ENCODE results near the gene OPRD1.

The OPRD1 gene

DNA sequence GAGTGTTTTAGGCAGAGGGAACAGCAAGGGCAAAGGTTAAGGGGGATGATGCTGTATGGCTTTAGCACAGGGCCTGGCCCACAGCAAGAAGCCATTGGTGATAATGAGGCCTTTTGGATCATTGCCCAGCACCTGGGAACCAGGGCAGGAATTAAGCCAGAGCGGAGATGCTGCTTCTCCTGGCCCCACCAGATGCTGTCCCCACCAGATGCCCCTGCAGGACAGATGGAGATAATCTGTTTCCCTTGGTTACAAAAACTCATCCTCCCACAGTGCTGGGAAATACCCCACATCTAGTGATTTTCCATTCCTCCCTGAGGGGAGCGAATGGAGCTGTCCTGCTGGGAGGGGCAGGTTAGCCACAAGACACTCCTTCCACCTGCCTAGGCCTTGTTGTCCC is 18.8 kb downstream of the OPRD1 start:
- Histone ChIP-seq H3K27ac (ENCODE audit: low read length) (no peak overlapping the region), H2AFZ (ENCODE audit: low read depth, low read length) (no peak overlapping the region), H3K79me2 (ENCODE audit: low read length) (no peaks in the 10 kb centered on the region), H4K20me1 (ENCODE audit: insufficient read depth, low read length) (no peaks in the 10 kb centered on the region), H3K36me3 (replicated peaks; ENCODE audit: low read depth, low read length) (no peaks in the 10 kb centered on the region), H3K27me3 (ENCODE audit: low read depth, low read length) (no peaks in the 10 kb centered on the region), H3K9me3 (ENCODE audit: insufficient read depth, low read length) (no peaks in the 10 kb centered on the region), H3K9ac (ENCODE audit: low read length) (no peak overlapping the region), H3K4me2 (ENCODE audit: low read length) (no peak overlapping the region), H3K4me3 (ENCODE audit: low read length) (no peak overlapping the region), H3K4me1 (ENCODE audit: low read length) (no peaks in the 10 kb centered on the region)
- no peak for TF ChIP-seq EZH2phosphoT487 (IDR thresholded peaks at IDR 0.05; ENCODE audit: low read depth)
- no peak for TF ChIP-seq CTCF (IDR thresholded peaks at IDR 0.05; ENCODE audit: low read depth, low read length)

DNA sequence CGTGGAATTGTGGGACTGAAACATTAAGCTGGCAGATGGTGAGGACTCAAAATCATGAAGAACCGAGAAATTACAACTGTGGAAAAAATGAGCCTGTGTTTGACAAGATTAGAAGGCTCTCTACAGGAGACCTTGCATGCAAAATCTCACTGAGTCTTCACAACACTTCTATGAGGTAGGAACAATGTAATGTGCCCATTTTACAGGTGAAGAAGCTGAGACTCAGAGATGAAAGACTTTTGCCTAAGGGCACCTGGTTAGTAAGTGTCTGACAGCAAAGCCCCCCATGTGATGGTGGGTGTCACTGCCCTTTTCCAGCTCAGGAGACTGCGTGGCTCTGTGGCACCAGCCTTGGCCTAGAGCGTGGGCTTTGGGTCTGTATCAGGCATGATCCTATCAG is 21.0 kb downstream of the OPRD1 start:
- Histone ChIP-seq H3K79me2 (ENCODE audit: low read length) (no peaks in the 10 kb centered on the region), H4K20me1 (ENCODE audit: insufficient read depth, low read length) (no peaks in the 10 kb centered on the region), H3K27me3 (ENCODE audit: low read depth, low read length) (no peaks in the 10 kb centered on the region), H3K9me3 (ENCODE audit: insufficient read depth, low read length) (no peaks in the 10 kb centered on the region), H3K27ac (ENCODE audit: low read length) (no peak overlapping the region), H3K9ac (ENCODE audit: low read length) (no peak overlapping the region), H2AFZ (ENCODE audit: low read depth, low read length) (no peak overlapping the region), H3K4me3 (ENCODE audit: low read length) (no peak overlapping the region), H3K36me3 (replicated peaks; ENCODE audit: low read depth, low read length) (no peaks in the 10 kb centered on the region), H3K4me1 (ENCODE audit: low read length) (no peaks in the 10 kb centered on the region), H3K4me2 (ENCODE audit: low read length) (no peak overlapping the region)
- no peak for TF ChIP-seq CTCF (IDR thresholded peaks at IDR 0.05; ENCODE audit: low read depth, low read length)
- TF ChIP-seq EZH2phosphoT487 (IDR thresholded peaks at IDR 0.05; ENCODE audit: low read depth), result no peak

DNA sequence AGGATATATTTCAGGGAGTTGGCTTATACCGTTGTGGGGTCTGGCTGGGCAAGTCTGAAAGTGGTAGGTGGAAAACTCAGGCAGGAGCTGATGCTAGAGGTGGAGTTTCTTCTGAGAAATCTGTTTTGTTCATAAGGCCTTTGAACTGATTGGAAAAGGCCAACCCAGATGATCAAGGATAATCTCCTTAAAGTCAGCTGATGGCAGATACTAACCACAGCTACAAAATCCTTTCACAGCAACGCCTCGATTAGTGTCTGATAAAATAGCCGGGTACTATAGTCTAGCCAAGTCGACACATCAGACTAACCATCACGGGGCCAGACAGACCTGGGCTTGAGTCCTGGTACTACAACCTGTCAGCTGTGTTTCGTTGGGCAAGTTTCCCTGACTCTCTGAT is 21.4 kb downstream of the OPRD1 start:
- no peaks in the 10 kb centered on the region for H3K4me1 ChIP-seq (ENCODE audit: low read length)
- H3K4me2 ChIP-seq (ENCODE audit: low read length), result no peak overlapping the region
- H3K9me3 ChIP-seq (ENCODE audit: insufficient read depth, low read length), result no peaks in the 10 kb centered on the region
- H3K27ac ChIP-seq (ENCODE audit: low read length), result no peak overlapping the region
- H3K79me2 ChIP-seq (ENCODE audit: low read length), result no peaks in the 10 kb centered on the region
- no peaks in the 10 kb centered on the region for H3K27me3 ChIP-seq (ENCODE audit: low read depth, low read length)
- H3K36me3 ChIP-seq (replicated peaks; ENCODE audit: low read depth, low read length), result no peaks in the 10 kb centered on the region
- H3K9ac ChIP-seq (ENCODE audit: low read length), result no peak overlapping the region
- H3K4me3 ChIP-seq (ENCODE audit: low read length), result no peak overlapping the region
- H2AFZ ChIP-seq (ENCODE audit: low read depth, low read length), result no peak overlapping the region
- TF ChIP-seq EZH2phosphoT487 (IDR thresholded peaks at IDR 0.05; ENCODE audit: low read depth) (no peak), CTCF (IDR thresholded peaks at IDR 0.05; ENCODE audit: low read depth, low read length) (no peak)
- no peaks in the 10 kb centered on the region for H4K20me1 ChIP-seq (ENCODE audit: insufficient read depth, low read length)

GRCh38 chr1:28835237-28835650 is 23.3 kb downstream of the OPRD1 start:
- no peak overlapping the region for H3K4me3 ChIP-seq (ENCODE audit: low read length)
- H2AFZ ChIP-seq (ENCODE audit: low read depth, low read length), result no peak overlapping the region
- no peaks in the 10 kb centered on the region for H3K9me3 ChIP-seq (ENCODE audit: insufficient read depth, low read length)
- H3K79me2 ChIP-seq (ENCODE audit: low read length), result no peaks in the 10 kb centered on the region
- H3K36me3 ChIP-seq (replicated peaks; ENCODE audit: low read depth, low read length), result no peaks in the 10 kb centered on the region
- no peaks in the 10 kb centered on the region for H3K27me3 ChIP-seq (ENCODE audit: low read depth, low read length)
- H4K20me1 ChIP-seq (ENCODE audit: insufficient read depth, low read length), result no peaks in the 10 kb centered on the region
- H3K9ac ChIP-seq (ENCODE audit: low read length), result no peak overlapping the region
- no peak for TF ChIP-seq CTCF (IDR thresholded peaks at IDR 0.05; ENCODE audit: low read depth, low read length)
- no peak for TF ChIP-seq EZH2phosphoT487 (IDR thresholded peaks at IDR 0.05; ENCODE audit: low read depth)
- H3K4me2 ChIP-seq (ENCODE audit: low read length), result no peak overlapping the region
- H3K4me1 ChIP-seq (ENCODE audit: low read length), result no peaks in the 10 kb centered on the region
- H3K27ac ChIP-seq (ENCODE audit: low read length), result no peak overlapping the region
